Medulla oblongata (tissue), 1 donor: Measurements from ENCODE around the gene ADGB.
"Not testable (repeated sequence)": the region's sequence is repeated elsewhere in the genome, so short reads cannot be mapped to it uniquely, and the experiment has no call there.

Experiments
- DNase-seq: peaks from one replicate; pipeline ENCODE4 v3.0.0-alpha.2; 2015; ENCODE audit errors: extremely low spot score

ADGB gene

DNA sequence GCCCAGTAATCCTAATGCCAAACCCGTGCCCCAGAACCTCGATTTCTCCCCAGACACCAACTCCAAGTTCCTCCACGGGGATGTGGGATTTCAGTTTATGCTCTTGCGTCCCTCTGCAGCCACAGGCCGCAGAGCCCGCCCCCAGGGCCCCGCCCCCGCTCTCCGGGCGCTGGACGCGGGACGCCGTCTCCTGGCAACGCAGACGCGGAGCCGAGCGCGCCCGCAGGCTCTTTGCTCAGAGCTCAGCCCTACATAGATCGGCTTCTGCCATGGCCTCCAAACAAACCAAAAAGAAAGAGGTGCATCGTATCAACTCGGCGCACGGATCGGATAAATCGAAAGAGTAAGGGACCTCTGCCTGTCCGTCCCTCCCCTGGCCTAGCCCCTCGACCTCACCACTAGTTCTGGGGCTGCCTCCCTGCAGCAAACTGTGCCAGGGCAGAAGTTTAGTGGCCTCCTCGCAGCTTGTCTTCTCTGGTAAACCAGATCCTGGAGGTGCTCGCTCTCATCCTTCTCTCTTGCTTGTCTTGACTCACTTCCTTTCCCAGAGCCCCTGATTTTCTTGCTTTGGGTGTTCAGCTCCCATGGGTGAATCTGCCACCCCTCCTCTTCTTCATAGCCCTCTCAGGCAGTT is at the start of gene ADGB:
Gene ADGB, plus strand, starts transcription at position 201 of the 634 bp plus-strand sequence. Its CDS starts 69 bp downstream, at position 270.
- DNase-seq, result peak; percentile 56

DNA sequence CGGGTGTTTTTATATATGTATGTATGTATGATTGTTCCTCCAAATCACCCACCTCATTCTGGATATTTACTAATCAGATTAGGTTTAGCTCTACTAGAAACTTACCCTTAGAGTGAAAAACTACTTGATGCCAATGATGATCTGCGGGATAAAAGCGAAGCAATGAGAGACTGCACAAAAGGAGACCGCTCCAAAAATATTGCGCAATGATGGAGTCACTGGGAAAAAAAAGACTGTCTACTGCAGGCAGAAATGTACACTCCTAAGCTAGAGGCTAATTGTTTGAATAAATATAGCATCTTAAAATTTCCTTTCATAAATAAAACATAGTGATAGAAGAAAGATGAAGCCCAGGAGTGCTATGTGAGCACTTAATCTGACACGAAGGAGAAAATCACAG is 47.9 kb upstream of the ADGB start:
- DNase-seq, result no peak

DNA sequence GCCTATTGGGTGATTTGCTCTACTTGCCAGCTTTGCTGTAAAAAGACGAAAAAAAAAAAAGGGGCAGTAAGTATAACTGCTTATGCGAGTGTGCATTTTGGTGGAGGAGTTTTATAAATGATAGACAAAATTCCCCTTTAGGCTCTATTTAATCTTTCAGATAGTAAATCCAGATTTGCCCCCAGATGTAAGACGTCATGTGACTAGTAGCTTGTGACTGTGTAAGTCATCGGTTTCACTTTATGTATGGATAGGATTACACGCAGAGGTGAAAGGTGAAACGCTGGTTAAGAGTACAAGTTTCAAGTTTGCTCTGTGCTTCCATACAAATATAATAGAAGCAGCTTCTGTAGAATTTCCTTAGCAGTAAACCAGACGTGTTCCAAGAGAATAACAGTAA is 47.2 kb upstream of the ADGB start:
- no peak for DNase-seq

DNA sequence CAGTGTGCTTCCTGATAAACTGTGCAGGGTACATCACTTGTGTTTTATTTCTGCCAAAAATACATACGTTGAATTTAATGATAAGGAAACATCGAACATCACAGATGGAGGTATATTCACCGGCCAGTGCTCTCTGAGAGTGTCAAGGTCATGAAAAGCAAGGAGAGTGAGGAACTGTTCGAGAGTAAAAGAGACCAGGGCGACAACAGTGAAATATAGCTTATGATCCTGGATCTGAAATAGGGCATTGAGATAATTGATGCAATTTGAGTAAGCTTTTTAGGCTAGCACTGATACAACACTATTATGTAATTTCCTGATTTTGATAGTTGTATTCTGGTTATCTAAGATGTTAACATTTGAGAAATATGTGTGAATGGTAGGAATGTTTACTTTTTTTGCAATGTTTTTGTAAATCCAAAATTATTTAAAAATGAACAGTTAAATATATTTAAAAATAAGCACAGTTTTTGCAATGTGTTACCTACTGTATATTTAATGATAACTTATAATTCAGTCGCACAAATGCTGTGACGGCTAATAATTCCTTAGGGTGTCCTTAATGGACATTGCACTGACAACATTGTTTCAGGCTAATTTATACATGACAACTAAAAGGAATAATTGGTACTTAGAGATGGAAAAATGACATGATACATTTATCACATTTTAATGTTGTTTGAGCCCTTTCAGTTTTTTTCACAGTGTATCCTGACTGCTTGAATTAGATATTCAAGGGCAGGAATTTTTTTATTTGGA is 45.2 kb upstream of the ADGB start:
- DNase-seq, result no peak

DNA sequence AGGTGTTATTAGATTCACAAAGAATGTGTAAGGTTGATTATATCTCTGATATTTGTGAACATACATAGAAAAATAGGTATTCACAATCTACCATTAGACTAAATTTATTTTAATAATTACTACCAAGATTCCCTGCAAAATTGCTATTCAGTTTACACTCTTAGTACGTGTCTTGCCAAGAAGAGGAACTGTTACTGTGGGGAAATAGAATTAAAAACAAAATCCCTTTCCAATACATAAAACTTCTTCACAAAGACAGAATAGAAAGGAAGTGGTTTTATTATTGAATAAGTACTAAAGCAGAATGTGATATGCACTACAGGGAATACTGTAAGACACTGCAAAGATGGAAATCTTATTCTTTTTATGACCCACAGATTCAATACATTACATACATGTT is 38.2 kb upstream of the ADGB start:
- DNase-seq, result no peak

DNA sequence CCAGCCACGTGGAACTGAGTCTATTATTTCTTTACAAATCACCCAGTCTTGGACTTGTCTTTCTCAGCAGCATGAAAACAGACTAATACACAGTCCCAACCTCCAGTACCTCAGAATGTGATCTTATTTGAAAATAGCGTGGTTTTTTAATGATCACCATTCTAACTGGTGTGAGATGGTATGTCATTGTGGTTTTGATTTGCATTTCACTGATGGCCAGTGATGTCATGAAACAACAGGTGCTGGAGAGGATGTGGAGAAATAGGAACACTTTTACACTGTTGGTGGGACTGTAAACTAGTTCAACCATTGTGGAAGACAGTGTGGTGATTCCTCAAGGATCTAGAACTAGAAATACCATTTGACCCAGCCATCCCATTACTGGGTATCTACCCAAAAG is 32.1 kb upstream of the ADGB start:
- not testable (repeated sequence) for DNase-seq

DNA sequence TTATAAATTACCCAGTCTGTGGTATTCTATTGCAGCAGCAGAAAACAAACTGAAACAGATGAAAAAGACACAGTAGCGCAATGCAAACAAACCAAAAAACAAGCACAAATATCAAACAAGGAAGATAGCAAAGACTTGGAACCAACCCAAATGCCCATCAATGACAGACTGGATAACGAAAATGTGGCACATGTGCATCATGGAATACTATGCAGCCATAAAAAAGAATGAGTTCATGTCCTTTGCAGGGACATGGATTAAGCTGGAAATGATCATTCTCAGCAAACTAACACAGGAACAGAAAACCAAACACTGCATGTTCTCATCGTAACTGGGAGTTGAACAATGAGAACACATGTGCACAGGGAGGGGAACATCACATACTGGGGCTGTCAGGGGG is 30.2 kb upstream of the ADGB start:
- DNase-seq, result not testable (repeated sequence)

DNA sequence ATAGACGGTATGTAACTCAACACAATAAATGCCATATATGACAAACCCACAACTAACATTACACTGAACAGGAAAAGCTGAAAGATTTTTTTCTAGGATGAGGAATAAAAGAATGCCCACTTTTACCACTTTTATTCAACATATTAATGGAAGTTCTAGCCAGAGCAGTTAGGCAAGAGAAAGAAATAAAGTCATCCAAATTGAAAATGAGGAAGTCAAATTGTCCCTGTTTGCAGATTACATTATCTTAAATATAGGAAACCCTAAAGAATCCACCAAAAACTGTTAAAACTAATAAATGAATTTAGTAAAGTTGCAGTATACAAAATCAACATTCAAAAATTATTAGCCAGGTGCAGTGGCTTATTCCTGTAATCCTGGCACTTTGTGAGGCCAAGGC is 24.6 kb upstream of the ADGB start:
- no peak for DNase-seq

DNA sequence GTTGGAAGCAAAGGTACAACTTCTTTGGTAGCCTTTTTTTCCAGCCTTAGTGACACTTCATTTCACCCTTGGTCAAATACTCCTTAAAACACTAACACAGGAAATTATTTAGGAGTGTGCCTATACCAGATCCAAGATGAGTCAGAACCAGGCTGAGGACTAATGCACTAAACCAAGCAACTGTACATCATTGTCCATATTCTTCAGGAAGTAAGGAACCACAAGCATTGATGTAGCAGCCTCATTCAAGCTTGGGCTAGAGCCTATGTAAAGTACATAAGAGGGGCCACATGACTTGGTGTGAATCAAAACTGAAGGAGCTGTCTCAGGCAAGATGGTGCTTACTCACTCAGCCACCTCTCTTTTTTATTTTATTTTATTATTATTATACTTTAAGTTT is 20.7 kb upstream of the ADGB start:
- no peak for DNase-seq

DNA sequence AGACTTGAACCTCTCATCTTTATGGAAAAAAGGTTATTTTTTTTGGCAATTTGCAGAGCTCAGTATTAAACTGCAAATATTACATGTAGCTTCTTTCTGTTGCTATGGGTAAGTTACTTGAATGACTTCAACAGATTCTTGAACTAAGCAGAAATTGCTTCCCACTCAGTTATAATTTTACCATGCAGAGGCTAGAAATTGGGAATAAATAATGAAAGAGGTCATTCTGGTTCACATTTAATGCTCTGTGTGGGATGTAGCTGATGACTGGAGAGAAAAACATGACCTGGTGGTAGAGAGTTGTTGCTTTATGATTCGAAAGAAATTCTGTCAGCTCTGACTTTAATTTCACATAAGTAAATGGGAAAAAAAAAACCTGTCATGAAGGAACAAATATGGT is 16.8 kb upstream of the ADGB start:
- DNase-seq, result no peak

DNA sequence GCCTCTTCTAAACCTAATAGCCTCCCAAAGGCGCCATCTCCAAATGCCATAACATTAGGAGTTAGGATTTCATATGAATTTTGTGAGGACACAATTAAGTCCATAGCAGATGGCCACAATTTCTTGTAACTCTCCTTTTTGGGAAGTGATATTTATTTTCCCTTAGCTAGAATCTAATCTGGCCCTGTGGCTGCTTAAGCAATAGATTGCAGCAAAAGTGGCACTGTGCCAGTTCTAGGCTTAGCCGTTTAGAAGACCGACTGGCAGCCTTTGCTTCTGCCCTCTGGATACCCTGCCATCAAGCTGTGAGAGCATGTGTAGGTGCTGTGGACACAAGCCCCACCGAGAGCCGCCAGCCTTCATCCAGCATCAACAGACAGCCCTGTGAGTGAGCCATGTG is 15.9 kb upstream of the ADGB start:
- DNase-seq, result peak; percentile 74

DNA sequence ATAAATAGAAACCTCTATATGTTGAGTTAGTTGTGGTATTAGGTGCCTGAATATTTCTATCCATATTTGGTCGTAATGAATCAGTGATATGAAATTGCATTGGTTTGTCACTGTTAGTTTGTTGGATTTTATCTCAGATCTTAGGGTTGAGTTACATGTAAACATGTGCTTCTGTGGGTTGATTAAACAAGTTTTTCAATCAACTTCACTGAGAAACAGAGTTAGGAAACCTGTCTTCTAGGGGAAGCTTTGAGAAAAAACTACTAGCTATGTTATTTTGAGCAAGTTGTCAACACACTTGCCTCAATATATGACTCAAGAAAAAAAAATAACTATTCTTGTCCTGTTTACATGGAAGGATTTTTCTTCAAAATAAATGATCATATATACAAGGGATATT is 14.8 kb upstream of the ADGB start:
- no peak for DNase-seq

DNA sequence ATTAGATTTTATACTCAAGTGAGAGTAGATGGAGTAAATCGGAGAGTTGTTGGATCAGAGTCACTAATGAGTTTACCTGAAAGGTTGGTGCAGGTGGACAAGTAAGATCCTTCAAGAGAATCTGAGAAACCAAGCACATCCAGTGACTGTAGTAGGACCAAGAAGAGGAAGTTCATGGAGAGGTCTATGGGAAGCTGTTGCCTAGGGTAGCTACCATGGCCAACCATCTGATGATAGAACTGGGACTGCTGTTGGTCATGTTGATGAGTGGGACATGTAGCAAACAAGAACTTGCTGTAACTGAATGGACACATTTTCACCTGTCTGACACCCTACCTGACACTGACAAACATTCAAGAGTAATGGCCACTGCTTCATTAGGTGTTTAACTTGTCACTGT is 11.3 kb upstream of the ADGB start:
- no peak for DNase-seq

DNA sequence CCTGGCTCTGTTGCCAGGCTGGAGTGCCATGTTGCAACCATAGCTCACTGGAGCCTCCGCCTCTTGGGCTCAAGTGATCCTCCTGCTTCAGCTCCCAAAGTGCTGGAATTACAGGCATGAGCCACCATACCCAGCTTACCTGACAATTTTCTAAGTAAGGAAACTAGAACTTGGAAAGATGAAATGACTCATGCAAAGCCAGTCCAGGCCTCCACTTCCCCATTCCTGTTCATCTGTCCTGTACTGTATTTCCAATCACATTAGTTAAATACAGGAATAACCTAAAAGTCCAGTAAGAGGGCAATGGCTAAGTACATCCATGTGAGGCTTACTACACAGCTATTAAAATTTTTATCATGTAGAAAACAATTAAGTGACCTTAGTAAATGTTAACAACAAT is 8.3 kb upstream of the ADGB start:
- no peak for DNase-seq

DNA sequence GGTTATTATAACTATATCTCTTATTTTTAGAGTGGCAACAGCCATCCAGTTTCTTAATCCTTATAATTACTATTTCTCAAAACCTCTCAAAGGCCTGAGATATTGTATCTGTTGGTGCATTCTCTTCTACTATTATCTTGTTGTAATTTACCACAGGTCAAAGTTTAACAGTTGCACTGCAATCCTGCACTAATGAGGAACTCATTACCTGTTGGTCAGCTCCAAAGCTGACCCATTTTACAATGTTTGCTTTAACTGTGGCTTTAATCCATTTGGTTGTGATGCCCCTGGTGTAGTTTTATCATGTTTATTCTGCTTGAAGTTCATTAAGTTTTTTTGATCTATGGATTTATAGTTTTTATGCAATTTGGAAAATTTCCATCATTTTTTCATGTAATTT is 6.3 kb upstream of the ADGB start:
- DNase-seq, result no peak

DNA sequence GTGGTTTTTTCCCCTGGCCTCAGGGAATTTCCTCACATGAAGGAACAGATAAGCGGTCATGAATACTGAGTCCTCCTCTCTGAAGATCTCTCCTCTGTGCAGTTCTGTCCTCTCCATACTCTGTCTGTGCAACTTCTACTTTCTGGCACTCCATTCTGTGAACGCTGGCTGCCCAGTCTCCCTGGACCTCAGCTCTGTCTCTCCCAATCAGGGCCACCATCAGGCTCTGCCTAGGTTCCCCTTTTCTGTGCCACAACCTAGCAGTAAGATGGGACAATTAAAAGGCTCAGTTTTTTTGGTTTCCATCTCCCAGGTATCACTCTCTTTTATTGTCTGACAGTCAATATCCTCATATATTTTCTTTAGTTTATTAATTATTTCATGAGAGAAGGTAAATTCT is 4.8 kb upstream of the ADGB start:
- DNase-seq, result peak; percentile 57

DNA sequence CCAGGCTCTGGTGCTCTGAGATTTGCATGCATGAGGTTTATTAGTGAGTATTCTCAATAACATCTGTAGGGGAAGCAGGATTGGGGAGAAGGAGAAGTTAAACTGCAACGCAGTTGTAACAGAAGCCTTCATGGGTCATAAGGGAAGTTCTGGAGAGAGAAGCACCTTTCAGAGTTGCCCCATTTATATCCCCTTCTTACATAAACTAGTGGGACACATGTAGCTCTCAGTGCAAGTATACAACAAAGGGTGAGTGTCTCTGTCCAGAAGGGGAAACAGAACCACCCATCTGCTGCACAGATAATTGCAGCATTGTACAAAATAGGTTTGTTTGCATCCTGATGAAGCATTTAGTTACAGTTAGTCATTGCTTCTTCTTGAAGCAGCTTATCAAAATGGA is 4.3 kb upstream of the ADGB start:
- peak; percentile 81 for DNase-seq

DNA sequence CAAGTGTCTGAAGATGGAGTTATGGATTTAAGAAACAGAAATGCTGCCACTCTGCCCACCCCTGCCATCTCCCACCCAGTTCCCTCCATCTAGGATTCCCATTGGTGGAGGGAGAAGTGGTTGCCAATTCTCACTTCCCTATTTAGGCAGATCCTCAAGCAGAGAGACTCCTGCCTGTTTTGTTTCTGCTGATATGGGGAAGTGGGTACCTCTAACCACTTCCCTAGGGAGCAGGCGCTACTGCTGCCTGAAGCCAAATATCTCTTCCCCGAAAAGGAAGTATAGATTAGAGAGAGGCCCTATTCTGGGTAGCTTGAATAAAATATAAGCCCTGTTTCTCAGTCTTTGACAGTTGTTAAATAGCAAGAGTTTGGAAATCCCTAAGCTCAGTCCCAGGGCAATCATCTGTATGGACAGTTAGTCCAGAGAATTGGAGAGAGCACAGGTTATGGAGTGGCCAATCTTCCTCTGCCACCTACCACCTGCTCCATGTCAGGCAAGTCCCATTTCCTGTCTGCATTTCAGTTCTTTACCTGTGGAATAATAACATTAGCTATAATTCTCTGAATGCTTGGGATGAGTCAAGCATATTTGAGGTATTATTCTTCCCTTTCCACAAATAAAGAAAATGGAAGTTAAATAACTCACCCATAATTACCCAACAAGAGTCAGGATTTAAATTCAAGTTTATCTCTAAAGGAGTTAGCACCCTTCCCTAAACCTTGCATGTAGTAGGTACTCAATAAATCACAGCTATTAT is 2.6 kb upstream of the ADGB start:
- DNase-seq, result peak; percentile 82

DNA sequence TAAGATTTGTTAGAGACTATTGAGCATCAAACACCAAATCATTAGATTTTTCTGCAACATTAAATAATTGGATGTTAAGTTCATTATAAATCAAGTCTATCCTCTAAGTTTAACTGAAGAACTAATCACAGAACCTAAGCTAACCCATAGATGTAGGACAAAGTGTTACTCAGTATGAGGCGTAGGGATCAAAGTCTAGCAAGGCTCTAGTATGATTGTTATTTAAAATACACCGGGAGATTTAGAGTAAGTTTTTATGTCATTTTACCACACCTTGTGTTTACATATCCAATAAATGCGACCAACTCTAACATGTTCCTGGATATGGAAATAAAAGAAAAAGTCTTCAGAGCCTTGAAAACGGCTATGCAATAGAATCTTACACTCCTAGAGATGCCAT is 2.6 kb downstream of the ADGB start:
- no peak for DNase-seq

DNA sequence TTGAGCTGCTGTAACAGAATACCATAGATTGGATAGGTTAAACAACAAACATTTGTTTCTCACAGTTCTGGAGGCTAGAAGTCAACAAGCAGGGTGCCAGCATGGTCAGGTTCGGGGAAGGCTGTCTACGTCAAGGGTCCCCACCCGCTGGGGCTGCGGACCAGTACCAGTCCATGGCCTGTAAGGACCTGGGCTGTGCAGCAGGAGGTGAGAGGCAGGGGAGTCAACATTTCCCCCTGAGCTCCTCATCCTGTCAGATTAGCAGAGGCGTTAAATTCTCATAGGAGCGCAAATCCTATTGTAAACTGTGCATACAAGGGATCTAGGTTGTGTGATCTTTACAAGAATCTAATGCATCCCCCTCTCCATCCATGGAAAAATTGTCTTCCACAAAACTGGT is 3.8 kb downstream of the ADGB start:
- DNase-seq, result no peak

DNA sequence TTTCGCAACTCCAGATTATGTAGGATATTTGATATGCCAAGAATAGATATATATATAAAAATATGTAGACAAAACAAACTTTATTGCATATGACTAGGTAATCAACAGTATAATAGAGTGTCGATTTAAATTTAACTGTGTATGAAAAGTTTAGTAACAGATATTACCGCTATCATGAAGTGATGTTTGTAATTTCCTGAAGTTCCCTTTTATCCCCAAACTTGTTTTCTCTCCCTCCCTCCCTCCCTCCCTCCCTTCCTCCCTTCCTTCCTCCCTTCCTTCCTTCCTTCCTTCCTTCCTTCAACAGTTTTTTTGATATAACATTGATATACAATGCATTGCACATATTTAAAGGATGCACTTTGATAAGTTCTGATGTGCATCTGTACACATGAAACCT is 15.2 kb downstream of the ADGB start:
- DNase-seq, result no peak

DNA sequence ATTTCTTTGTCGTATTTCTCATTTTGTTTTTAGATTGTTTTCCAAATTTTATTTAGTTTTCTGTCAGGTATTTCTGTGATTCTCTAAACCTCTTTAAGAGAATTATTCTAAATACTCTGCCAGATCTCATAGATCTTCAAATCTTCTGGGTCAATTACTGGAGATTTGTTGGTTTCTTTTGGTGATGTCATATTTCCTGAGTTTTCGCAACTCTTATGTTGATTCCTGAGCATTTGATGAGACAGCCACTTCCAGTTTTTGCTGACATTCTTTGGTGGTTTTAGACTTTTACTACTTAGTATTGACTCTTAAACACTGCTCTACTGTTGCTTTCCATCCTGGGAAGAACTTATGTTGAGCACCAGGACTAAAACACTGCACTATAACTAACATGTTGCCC is 21.9 kb downstream of the ADGB start:
- no peak for DNase-seq

DNA sequence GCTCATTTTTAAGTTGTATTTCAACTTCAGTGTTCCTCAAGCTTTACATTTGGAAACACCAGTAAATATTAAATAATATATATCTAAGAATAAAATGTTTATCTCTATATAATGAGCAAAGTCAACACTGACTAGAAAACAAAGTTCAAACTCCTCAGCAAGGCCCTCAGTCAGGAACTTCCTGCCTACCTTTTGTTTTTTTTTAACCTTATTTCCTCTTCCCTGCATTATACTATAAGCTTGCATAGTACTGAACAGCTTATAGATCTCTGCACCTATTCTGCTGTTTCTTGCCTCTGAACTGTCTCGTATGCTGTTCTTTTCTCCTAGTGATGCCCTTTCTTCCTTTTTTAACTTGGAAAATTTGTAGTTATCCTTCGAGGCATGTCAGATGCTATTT is 29.6 kb downstream of the ADGB start:
- no peak for DNase-seq
